Activated naive CD8-positive, alpha-beta T cell (primary cell): ENCODE measurements around the gene UNC79.

Source experiments
- H3K27ac Mint-ChIP-seq: one replicate; pipeline ENCODE4 v1.8.0; 2021; ENCODE audit warnings: mixed read lengths
- H3K27me3 Mint-ChIP-seq: one replicate; pipeline ENCODE4 v1.8.0; 2021; ENCODE audit warnings: mixed read lengths
- H3K36me3 Mint-ChIP-seq: one replicate; pipeline ENCODE4 v1.8.0; 2021; ENCODE audit warnings: mixed read lengths
- H3K4me1 Mint-ChIP-seq: one replicate; pipeline ENCODE4 v1.8.0; 2021; ENCODE audit warnings: low read depth, mixed read lengths
- H3K4me3 Mint-ChIP-seq: one replicate; pipeline ENCODE4 v1.8.0; 2021; ENCODE audit warnings: mild to moderate bottlenecking, mixed read lengths
- H3K9me3 Mint-ChIP-seq: one replicate; pipeline ENCODE4 v1.8.0; 2021; ENCODE audit warnings: low read depth, mixed read lengths

Gene UNC79

DNA sequence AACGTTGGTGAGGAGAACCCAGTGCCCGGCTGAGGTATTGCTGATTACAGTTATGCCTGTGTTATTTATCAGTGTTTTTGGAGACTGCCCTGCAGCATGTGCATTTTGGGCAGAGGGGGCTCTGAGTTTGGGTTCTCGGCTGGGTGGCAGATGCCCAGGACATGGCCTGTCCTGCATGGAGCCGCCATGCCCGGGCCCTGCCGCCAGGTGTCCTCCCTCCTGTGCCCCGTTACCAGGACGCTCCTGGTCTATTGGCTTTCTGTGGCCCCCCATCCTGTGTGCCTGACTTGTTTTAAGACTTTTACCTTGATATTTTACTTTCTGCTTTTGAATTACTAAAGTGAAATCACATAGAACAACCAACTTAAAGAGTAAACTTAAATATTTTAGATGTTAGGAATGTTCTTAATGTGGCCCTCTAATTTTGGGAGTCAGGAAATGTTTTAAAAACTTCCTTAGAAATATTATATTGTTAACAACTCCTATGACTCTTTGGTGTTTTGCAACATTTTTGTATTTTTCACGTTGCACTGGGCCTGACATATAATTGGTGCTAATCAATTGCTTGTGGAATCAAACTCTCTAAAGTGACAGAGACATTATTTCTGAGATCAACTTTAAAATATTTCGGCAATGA lies 305.8 kb downstream of the UNC79 start:
- no peak overlapping the region for H3K4me3 Mint-ChIP-seq
- H3K9me3 Mint-ChIP-seq = no peaks in the 10 kb centered on the region
- H3K36me3 Mint-ChIP-seq = no peaks in the 10 kb centered on the region
- H3K27me3 Mint-ChIP-seq = peaks cover 5% of the 10 kb centered on the region
- no peak overlapping the region for H3K27ac Mint-ChIP-seq
- H3K4me1 Mint-ChIP-seq = no peaks in the 10 kb centered on the region

DNA sequence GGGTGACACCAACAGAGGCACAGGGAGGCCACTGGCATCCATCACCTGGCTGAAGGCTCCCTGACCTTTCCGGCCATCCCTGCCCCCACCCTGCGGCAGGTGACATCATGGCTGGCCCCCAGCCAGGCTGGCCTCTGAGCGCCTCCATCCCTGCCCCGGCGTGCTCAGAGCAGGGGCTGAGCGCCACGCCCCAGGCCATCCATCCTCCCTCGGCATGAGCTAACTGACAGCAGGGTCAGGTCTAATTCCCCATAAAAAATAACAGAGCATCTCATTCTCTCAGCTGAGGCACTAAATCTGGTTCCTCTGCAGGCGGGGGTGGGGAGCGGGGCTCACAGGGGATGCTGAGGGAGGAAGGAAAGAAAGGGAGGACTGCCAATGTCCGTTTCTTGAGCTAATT lies 306.9 kb downstream of the UNC79 start:
- Mint-ChIP-seq H3K27ac (no peak overlapping the region), H3K9me3 (no peaks in the 10 kb centered on the region), H3K4me1 (no peaks in the 10 kb centered on the region), H3K4me3 (no peak overlapping the region), H3K36me3 (no peaks in the 10 kb centered on the region), H3K27me3 (peaks cover 5% of the 10 kb centered on the region)

DNA sequence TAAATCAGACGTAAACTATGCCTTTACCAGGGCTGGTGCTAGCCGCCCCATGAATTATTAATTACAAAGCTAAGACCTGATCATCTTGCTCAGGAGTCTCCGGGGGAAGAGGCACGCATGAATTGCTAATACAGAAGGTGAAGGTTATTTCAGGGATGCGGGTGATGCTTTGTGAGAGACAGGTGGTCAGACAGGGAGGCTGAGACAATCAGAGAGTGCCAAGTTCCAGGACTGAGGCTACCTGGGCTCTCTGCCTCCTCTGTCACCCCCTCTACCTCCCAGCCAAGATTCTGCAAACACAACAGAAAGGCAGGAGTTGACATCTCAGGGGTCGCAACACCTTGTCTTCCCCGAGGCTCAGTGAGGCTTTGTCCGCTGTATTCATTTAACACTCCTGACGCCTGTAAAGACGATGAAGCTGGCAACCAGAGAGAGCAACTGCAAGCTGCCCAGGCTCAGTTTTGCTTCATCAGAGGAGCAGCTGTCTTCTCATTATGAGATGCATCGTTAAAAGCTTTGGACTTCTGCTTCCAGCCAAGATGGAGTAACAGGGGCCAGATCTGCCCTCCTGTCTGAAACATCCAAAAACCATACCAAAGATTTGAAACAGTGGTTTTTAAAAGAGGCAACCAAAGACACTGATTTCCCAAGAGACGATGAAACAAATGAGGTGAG lies 311.0 kb downstream of the UNC79 start:
- Mint-ChIP-seq H3K27ac (no peak overlapping the region), H3K4me1 (no peaks in the 10 kb centered on the region), H3K27me3 (peaks cover 7% of the 10 kb centered on the region), H3K36me3 (no peaks in the 10 kb centered on the region), H3K9me3 (no peaks in the 10 kb centered on the region), H3K4me3 (no peak overlapping the region)

DNA sequence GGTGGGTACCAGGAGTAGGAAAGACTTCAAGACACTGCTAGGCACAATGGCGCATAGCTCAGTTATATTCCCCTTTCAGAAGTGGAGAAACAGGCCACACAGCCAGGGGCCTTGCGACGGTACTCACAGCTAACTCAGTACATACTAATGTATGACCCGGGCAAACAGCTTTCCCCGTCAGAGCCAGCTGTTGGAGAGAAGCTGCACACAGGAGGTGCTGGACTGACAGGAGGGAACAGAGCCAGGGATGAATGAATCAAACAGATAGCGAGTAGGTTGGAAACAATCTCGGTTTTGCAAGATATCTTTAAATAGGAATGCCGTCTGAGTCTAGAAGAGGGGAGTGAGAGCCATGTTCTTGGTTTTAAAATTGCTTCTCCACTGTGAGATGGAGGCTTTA lies 312.0 kb downstream of the UNC79 start:
- no peak overlapping the region for H3K27ac Mint-ChIP-seq
- H3K9me3 Mint-ChIP-seq = no peaks in the 10 kb centered on the region
- H3K27me3 Mint-ChIP-seq = peaks cover 5% of the 10 kb centered on the region
- H3K4me1 Mint-ChIP-seq = no peaks in the 10 kb centered on the region
- H3K4me3 Mint-ChIP-seq = no peak overlapping the region
- no peaks in the 10 kb centered on the region for H3K36me3 Mint-ChIP-seq

DNA sequence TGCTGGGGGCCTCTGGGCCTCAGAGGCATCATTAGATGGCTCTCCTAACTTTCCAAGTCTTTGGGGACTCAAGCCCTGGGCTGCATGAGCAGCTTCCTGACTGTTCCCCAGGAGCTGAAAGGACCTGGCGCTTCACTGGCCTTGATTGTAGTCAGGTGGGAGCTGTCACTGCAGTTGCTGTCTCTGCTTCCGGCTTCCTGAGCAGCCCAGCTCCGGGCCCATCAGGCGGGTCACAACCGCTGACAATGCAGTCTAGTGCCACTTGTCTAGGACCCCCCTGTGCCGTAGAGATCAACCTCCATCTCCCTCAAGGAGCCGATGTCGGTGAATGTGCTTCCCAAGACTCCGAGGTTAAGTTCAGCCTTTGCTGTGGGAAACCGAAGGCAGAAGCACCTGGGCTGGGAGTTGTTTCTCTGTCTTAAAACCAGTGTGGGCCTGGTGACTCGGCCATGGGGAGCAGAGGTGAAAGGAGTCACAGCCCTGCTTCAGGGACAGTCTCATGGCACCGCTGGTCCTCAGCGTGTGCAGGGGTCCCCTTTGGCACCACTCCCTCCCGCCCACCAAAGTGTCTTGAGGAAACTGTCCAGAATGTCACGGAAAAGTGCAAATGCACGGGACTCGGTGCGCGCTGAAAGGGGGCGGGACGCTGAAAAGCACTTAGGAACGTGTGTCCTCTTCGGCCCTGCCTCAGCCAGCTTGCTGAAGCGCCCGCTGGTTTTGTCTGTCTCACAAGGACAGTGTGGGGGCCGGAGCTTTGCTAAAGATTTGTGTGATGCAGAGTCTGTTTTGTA lies 312.7 kb downstream of the UNC79 start:
- H3K27ac Mint-ChIP-seq = no peak overlapping the region
- no peak overlapping the region for H3K4me3 Mint-ChIP-seq
- H3K27me3 Mint-ChIP-seq = peaks cover 5% of the 10 kb centered on the region
- no peaks in the 10 kb centered on the region for H3K9me3 Mint-ChIP-seq
- no peaks in the 10 kb centered on the region for H3K4me1 Mint-ChIP-seq
- no peaks in the 10 kb centered on the region for H3K36me3 Mint-ChIP-seq

DNA sequence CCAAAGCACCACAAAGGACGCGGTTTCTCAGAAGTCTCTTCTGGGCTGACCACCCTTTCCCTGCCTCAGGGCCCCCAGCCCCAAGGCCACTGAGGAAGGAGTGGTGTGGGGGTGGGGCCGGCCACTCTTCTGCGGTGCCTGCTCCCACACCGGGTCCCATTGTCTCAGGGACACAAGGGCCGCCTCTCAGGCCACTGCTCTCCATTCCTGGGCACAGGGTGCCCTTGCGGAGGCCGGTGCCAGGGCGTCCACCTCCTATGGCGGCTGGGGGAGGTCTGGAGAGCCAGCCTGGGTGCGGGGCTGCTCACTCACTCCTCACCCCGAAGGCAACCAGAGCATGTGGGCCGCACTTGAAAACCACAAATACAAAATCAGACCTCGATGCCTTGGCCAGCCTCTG lies 313.4 kb downstream of the UNC79 start:
- H3K27me3 Mint-ChIP-seq = peaks cover 5% of the 10 kb centered on the region
- no peaks in the 10 kb centered on the region for H3K9me3 Mint-ChIP-seq
- H3K27ac Mint-ChIP-seq = no peak overlapping the region
- H3K4me3 Mint-ChIP-seq = no peak overlapping the region
- no peaks in the 10 kb centered on the region for H3K4me1 Mint-ChIP-seq
- no peaks in the 10 kb centered on the region for H3K36me3 Mint-ChIP-seq

DNA sequence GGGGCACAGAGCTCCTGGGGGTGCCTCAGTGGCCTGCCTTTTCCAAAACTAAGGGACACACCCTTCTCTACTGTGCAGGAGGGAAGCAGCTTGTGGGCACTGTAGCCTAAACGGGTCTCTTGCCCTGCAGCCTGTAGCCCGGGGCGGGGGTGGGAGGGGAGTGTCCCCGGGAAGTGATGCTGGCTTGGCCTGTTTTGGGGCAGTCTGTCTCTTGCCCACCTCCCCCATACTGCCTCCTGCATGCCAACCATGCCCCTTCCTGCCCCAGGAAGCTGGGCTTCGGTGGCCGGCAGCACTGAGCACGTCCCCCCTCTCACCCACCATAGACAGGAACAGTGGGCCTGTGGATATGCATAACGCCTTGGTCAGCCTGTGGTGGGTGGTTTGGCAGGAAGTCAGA lies 314.1 kb downstream of the UNC79 start:
- Mint-ChIP-seq H3K36me3 (no peaks in the 10 kb centered on the region), H3K9me3 (no peaks in the 10 kb centered on the region), H3K27ac (no peak overlapping the region), H3K4me1 (no peaks in the 10 kb centered on the region), H3K27me3 (peaks cover 2% of the 10 kb centered on the region), H3K4me3 (no peak overlapping the region)

DNA sequence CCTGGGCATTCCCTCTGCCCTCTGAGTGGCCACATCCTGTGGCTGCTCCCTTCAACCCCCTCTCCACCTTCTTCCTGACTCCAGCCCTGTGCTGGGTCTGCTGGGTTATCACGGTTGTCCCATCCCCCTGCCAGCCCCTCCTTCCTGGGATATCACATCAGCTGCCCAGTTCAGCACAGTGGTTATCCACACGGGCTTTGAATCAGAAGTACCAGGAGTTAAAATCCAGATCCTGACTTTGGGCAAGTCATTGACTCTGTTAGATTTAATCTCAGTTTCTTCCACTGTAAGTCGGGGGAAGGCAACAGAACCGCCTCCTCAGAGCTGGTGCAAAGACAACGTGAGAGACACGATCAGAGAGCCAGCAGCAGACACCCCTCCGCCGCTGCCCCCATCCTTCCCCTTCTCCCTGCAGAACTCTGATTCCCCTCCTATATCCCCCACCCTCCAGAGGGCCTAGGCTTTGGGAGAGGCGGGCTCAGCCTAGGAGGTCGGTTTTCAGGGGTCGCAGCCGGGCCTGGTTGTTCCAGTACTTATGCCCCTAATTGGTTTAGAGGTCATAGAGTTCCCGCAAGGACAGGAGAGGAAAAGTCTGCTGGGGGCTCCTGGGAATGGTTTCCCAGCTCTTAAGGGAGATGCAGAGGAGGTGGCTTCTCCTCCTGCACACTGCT lies 315.0 kb downstream of the UNC79 start:
- Mint-ChIP-seq H3K27me3 (peaks cover 2% of the 10 kb centered on the region), H3K9me3 (no peaks in the 10 kb centered on the region), H3K36me3 (no peaks in the 10 kb centered on the region), H3K4me1 (no peaks in the 10 kb centered on the region), H3K4me3 (no peak overlapping the region), H3K27ac (no peak overlapping the region)

DNA sequence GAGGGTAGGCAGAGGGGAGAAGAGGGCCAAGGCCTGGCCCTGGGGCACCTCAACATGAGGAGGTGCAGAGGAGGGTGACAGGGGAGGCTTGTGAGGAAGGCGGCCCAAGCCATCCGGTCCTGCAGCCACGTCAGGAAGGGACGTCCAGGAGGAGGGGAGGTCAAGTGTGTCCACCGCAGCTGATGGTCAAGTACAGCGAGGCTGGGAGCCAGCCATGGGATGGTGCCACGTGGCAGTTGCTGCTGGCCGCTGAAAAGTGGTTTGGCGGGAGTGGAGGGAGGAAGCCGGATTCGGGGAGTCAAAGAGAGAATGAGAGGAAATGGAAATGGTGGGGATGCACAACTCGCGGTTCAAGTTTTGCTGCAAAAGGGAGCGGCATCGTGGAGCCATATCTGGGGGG lies 316.4 kb downstream of the UNC79 start:
- Mint-ChIP-seq H3K27ac (no peak overlapping the region), H3K27me3 (peaks cover 2% of the 10 kb centered on the region), H3K36me3 (no peaks in the 10 kb centered on the region), H3K4me1 (no peaks in the 10 kb centered on the region), H3K9me3 (no peaks in the 10 kb centered on the region), H3K4me3 (no peak overlapping the region)

DNA sequence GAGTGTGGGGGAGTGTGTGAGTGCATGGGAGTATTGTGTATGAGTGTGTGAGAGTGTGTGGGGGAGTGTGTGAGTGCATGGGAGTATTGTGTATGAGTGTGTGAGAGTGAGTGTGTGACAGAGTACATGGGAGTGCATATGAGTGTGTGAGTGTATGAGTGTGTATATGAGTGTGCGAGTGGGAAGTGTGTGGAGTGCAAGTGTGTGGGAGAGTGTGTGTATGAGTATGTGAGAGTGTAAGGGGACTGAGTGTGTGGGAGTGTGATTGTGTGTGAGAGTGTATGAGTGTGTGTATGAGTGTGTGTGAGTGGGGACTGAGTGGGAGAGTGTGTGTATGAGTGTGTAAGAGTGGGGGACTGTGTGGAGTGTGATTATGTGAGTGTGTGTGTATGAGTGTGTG lies 316.8 kb downstream of the UNC79 start:
- no peaks in the 10 kb centered on the region for H3K4me1 Mint-ChIP-seq
- no peaks in the 10 kb centered on the region for H3K9me3 Mint-ChIP-seq
- no peak overlapping the region for H3K27ac Mint-ChIP-seq

DNA sequence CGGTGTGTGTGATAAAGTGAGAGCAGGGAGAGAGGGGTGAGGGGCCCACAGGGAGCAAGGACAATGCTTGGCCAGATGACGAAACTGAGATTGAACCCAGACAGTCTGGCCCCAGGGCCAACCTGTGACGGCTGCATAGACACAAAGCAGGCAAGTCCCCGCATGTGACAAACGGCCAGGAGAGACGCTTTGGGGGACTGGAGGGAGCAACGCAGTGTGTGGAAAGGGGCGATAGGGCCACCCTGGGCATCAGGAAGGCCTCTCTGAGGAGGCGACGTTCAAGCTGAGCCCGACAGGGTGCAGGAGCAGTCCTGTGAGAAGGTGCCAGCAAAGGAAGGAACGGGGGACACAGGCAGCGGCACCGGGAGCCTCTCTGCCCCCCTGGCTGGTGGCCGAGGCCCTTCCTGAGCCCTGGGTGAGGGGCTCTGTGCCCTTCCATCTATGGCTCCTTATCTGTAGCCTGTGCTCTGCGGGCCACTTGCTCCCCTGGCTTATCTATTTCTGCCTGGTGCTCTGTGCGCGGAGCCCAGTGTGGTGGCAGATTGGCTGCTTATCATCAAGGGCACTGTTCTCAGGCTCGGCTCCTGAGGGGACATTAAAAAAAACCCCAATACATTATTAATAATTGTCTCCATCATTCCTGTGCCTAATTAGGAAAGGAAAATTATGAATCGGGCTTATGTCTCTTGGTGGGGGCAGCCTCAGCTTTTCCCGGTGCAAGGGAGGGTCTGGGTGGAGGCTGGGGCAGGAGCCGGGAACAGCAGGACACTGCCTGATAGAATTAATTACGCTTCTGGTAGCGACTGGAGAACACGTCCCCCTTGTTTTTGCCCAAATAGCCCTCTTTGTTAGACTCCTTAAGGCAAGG lies 317.7 kb downstream of the UNC79 start:
- no peaks in the 10 kb centered on the region for H3K4me1 Mint-ChIP-seq
- no peaks in the 10 kb centered on the region for H3K9me3 Mint-ChIP-seq
- no peak overlapping the region for H3K27ac Mint-ChIP-seq
- H3K4me3 Mint-ChIP-seq = no peak overlapping the region
- H3K27me3 Mint-ChIP-seq = peaks cover 2% of the 10 kb centered on the region
- no peaks in the 10 kb centered on the region for H3K36me3 Mint-ChIP-seq

More for the DNA sequence above, 316.8 kb downstream of the UNC79 start:
- H3K36me3 Mint-ChIP-seq = no peaks in the 10 kb centered on the region
- no peak overlapping the region for H3K4me3 Mint-ChIP-seq
- peaks cover 2% of the 10 kb centered on the region for H3K27me3 Mint-ChIP-seq

DNA sequence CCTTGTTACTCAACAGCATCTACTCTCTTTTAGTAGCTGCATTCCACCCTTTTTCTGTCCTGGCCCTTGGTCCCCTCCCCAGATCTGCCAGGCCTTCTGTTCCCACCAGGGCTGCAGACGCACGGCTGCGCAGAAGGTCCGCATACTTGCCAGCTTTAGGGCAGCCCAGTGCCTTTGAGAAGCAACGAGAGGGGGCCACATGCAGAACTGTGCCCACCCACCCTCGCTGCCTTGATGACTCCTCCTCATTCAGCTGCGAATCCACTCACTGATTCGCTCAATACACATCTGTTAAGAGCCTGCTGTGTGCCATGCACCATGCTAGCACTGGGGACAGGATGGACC lies 318.3 kb downstream of the UNC79 start:
- Mint-ChIP-seq H3K36me3 (no peaks in the 10 kb centered on the region), H3K4me3 (no peak overlapping the region), H3K27ac (no peak overlapping the region), H3K9me3 (no peaks in the 10 kb centered on the region), H3K4me1 (no peaks in the 10 kb centered on the region), H3K27me3 (peaks cover 2% of the 10 kb centered on the region)

DNA sequence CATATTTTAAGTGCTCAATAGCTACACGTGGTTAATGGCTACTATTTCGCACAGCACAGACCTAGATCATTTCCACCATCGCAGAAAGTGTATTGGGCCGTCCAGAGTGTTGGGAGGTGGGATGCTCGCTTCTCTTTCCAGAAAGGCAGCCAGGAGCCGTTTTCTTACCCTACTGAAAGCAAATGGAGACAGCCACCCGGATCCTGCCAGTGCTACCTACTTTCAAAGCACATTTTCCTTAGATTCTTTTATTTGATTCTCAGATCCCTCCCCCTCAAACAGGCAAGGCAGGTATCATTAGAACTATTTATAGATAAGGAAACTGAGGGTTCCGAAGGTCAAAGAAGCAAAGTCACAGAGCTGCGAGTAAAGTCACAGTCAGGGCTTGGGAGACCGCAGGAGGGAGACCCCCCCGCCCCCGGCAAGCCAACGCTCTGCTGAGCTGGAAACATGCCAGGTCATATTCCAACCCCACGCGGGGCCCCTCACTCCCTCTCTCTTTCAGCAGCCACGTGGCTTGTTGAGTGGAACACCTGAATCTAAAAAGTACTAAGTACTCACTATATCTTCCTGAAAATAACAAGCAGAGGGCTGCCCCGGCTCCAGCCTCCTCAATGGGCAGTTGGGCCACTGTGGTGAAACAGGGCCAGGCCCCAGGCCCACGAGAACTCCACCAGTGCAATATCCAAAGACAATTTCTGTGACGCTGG lies 321.4 kb downstream of the UNC79 start:
- Mint-ChIP-seq H3K36me3 (no peaks in the 10 kb centered on the region), H3K27ac (no peak overlapping the region), H3K9me3 (no peaks in the 10 kb centered on the region), H3K27me3 (no peaks in the 10 kb centered on the region), H3K4me1 (no peaks in the 10 kb centered on the region), H3K4me3 (no peak overlapping the region)

DNA sequence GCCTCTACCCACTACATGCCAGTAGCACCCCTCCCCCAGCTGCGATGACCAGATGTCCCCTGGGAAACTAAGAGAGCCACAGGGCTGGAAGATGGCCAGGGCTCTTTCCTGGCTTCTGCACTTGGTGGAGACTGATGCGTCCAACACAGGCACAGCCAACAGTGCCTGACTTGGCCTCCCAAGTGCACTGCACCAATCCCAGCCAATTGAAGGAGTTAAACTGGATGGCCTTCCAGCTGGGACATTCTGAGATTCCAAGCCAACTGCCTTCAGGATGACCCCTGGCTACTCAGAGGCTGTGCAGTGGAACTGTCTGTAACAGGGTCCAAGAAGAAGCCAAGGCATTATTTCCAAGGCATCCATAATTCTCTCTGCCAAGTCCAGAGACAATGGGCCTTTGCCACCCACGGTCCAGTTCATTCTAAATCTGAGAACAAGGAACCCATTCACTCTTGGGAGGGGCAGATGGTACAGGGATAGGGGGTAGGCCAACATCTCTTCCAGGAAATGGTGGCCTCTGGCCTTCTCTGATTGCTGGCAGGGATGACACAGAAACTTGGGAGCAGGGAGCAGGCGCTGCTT lies 322.3 kb downstream of the UNC79 start:
- no peak overlapping the region for H3K4me3 Mint-ChIP-seq
- no peaks in the 10 kb centered on the region for H3K9me3 Mint-ChIP-seq
- H3K4me1 Mint-ChIP-seq = no peaks in the 10 kb centered on the region
- H3K27me3 Mint-ChIP-seq = no peaks in the 10 kb centered on the region
- no peaks in the 10 kb centered on the region for H3K36me3 Mint-ChIP-seq
- H3K27ac Mint-ChIP-seq = no peak overlapping the region
